ENCODE results near the gene RTEL1.

The RTEL1 gene

GRCh38 chr20:63736893-63737694 lies 79.0 kb downstream of the RTEL1 start:
- in situ Hi-C loops (cut with HindIII; ENCODE audit: low pct_ligation_motif_present, low sequenced_read_pairs): no loop called here
- Histone ChIP-seq H3K36me3 (replicated peaks) (peaks cover 32% of the 10 kb centered on the region), H3K27ac (no peak overlapping the region), H3K27me3 (replicated peaks) (no peaks in the 10 kb centered on the region), H3K4me3 (ENCODE audit: low read depth, low read length) (no peak overlapping the region)
- TF ChIP-seq CTCF (IDR thresholded peaks at IDR 0.05; ENCODE audit: low read depth, low read length, missing control alignments): no peak
- DNase-seq: no peak

DNA sequence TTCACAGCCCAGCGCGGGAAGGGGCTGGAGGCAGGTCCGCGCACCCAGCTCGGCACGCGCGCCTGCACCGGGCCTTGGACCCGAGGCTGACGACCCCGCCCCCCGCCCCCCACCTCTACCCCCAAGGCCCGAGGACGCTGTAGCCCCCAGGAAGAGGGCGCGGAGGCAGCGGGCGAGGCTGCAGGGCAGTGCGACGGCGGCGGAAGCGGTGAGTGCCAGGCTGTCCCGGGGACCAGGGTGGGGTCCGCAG lies 79.5 kb downstream of the RTEL1 start:
- no peak overlapping the region for H3K27ac ChIP-seq

DNA sequence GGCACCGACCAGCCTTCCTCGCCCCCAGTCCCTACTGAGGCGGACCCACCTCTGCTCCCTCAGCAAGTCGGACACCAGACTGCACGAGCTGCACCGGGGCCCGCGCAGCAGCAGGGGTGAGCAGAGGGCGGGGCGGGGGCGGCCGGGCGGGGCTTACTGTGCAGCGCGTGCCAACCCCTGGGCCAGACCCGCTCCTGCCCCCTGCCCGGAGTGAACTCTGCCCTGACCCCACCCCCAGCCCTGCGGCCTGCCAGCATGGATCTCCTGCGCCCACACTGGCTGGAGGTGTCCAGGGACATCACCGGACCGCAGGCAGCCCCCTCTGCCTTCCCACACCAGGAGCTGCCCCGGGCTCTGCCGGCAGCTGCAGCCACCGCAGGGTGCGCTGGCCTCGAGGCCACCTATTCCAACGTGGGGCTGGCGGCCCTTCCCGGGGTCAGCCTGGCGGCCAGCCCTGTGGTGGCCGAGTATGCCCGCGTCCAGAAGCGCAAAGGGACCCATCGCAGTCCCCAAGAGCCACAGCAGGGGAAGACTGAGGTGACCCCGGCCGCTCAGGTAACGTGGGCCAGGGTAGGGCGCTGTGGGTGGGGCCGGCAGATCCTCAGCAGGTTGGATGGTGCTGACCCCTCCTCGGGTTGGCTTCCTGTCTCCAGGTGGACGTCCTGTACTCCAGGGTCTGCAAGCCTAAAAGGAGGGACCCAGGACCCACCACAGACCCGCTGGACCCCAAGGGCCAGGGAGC lies 80.0 kb downstream of the RTEL1 start:
- in situ Hi-C loops (cut with HindIII; ENCODE audit: low pct_ligation_motif_present, low sequenced_read_pairs): no loop called here
- H3K27ac ChIP-seq: no peak overlapping the region
- H3K4me3 ChIP-seq (ENCODE audit: low read depth, low read length): no peak overlapping the region
- no peaks in the 10 kb centered on the region for H3K27me3 ChIP-seq (replicated peaks)
- H3K36me3 ChIP-seq (replicated peaks): peaks cover 37% of the 10 kb centered on the region
- no peak for TF ChIP-seq CTCF (IDR thresholded peaks at IDR 0.05; ENCODE audit: low read depth, low read length, missing control alignments)
- DNase-seq: no peak

More for the DNA sequence above, 79.5 kb downstream of the RTEL1 start:
- Histone ChIP-seq H3K4me3 (ENCODE audit: low read depth, low read length) (no peak overlapping the region), H3K27me3 (replicated peaks) (no peaks in the 10 kb centered on the region), H3K36me3 (replicated peaks) (peaks cover 36% of the 10 kb centered on the region)
- no peak for DNase-seq
- in situ Hi-C loops (cut with HindIII; ENCODE audit: low pct_ligation_motif_present, low sequenced_read_pairs): no loop called here
- TF ChIP-seq CTCF (IDR thresholded peaks at IDR 0.05; ENCODE audit: low read depth, low read length, missing control alignments): no peak

DNA sequence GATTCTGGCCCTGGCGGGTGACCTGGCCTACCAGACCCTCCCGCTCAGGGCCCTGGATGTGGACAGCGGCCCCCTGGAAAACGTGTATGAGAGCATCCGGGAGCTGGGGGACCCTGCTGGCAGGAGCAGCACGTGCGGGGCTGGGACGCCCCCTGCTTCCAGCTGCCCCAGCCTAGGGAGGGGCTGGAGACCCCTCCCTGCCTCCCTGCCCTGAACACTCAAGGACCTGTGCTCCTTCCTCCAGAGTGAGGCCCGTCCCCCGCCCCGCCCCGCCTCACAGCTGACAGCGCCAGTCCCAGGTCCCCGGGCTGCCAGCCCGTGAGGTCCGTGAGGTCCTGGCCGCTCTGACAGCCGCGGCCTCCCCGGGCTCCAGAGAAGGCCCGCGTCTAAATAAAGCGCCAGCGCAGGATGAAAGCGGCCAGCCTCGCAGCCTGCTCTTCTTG lies 80.6 kb downstream of the RTEL1 start:
- H3K27ac ChIP-seq: no peak overlapping the region
- H3K27me3 ChIP-seq (replicated peaks): no peaks in the 10 kb centered on the region
- H3K36me3 ChIP-seq (replicated peaks): peaks cover 31% of the 10 kb centered on the region
- TF ChIP-seq CTCF (IDR thresholded peaks at IDR 0.05; ENCODE audit: low read depth, low read length, missing control alignments): no peak
- no peak for DNase-seq
- in situ Hi-C loops (cut with HindIII; ENCODE audit: low pct_ligation_motif_present, low sequenced_read_pairs): no loop called here
- no peak overlapping the region for H3K4me3 ChIP-seq (ENCODE audit: low read depth, low read length)

GRCh38 chr20:63739130-63740069 lies 81.3 kb downstream of the RTEL1 start, which contains the start of gene SLC2A4RG:
Gene SLC2A4RG, plus strand, starts transcription at chr20:63739776. Its CDS starts 137 bp downstream, at chr20:63739913.
- H3K36me3 ChIP-seq (replicated peaks): peaks cover 28% of the 10 kb centered on the region
- TF ChIP-seq CTCF (IDR thresholded peaks at IDR 0.05; ENCODE audit: low read depth, low read length, missing control alignments): no peak
- no peak for DNase-seq

More at GRCh38 chr20:63739130-63740069, 81.3 kb downstream of the RTEL1 start, which contains the start of gene SLC2A4RG:
- Histone ChIP-seq H3K4me3 (ENCODE audit: low read depth, low read length) (peak within 1 kb of the TSS; percentile 55), H3K27me3 (replicated peaks) (no peaks in the 10 kb centered on the region), H3K27ac (peak within 1 kb of the TSS; percentile 36)
- in situ Hi-C loops (cut with HindIII; ENCODE audit: low pct_ligation_motif_present, low sequenced_read_pairs): no loop called here

All from brain microvascular endothelial cell (primary cell).